ENCODE results near the gene GPX4.
A peak's percentile ranks its signal among the peaks of the same experiment; 100 is the strongest.
"Not testable (repeated sequence)": the region's sequence is repeated elsewhere in the genome, so short reads cannot be mapped to it uniquely, and the experiment has no call there.

GPX4 gene

DNA sequence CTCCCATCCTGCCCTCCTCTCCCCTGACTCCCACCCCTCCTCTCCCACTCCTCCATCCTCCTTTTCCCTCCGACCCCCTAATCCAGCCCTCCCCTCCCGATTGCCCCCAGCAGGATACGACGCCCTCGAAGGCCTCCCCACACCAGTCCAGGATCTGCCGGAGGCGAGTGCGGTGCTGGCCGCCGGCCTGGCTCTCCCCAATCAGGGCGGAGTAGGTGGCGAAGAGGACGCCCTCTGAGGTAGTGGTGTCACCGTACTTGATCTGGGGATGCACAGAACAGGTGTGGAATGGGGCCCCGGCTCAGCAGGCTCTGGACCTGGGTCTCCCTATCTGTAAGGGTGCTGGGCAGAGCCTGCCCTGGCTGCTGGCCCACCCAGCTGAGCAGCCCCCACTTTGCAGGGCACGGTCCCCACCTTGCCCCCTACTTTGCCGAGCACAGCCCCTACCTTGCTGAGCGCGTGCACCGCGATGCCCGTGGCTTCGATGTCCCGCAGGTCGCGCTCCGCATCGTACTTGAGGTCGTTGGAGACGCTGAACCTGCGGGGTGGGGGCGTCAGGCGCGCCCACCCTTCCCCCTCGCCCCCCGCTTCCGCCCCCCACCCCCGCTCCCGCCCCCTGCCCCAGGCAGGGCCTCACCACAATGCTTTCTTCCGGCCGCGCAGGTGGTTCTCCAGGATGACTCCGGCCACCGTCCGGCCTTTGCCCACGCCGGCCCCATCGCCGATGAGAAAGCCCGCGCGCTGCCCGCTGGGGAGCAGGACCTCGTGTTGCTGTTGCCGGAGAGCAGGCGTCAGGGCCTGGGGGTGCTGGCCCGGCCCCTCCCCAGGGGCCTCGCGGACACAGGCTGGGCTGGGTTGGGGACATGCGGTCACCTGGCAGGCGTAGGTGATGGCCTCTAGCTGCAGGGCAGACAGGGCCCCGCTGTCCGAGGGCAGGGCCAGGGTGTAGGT, 18.5 kb downstream of the GPX4 start:
- no peak for TF ChIP-seq Cebpa-rat (IDR thresholded peaks at IDR 0.05)
- Histone ChIP-seq H3K4me3 (no peak overlapping the region), H3K36me3 (peaks cover 99% of the 10 kb centered on the region), H3K9me3 (no peaks in the 10 kb centered on the region), H3K9ac (no peak overlapping the region), H4K20me1 (peaks cover 43% of the 10 kb centered on the region), H3K27me3 (no peaks in the 10 kb centered on the region), H3K4me2 (no peak overlapping the region), H3K4me1 (peaks cover 19% of the 10 kb centered on the region), H3K27ac (no peak overlapping the region)

DNA sequence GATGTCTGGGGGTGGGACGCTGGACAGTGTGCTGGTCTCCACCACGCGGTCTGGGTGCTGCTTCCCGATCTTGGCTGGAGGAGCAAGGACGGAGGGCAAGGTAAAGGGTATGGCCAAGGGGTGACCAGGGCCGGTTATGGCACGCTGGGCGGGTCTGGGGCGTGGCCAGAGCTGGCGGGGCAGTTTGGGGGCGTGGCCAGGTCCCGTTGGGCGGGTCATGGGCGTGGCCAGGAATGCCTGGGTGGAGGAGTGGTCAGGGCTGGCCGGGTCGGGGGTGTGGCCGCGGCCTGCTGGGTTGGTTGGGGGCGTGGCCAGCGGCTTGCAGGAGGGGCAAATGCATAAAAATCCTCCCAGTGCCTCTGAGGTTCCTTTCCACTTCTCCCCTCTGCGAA, 19.2 kb downstream of the GPX4 start:
- H3K27me3 ChIP-seq: no peaks in the 10 kb centered on the region
- H3K27ac ChIP-seq: no peak overlapping the region
- no peak overlapping the region for H3K4me2 ChIP-seq
- H3K4me3 ChIP-seq: no peak overlapping the region
- H3K9me3 ChIP-seq: no peaks in the 10 kb centered on the region
- peaks cover 49% of the 10 kb centered on the region for H4K20me1 ChIP-seq
- H3K4me1 ChIP-seq: peaks cover 19% of the 10 kb centered on the region
- peaks cover 99% of the 10 kb centered on the region for H3K36me3 ChIP-seq
- TF ChIP-seq Cebpa-rat (IDR thresholded peaks at IDR 0.05): no peak
- H3K9ac ChIP-seq: no peak overlapping the region

DNA sequence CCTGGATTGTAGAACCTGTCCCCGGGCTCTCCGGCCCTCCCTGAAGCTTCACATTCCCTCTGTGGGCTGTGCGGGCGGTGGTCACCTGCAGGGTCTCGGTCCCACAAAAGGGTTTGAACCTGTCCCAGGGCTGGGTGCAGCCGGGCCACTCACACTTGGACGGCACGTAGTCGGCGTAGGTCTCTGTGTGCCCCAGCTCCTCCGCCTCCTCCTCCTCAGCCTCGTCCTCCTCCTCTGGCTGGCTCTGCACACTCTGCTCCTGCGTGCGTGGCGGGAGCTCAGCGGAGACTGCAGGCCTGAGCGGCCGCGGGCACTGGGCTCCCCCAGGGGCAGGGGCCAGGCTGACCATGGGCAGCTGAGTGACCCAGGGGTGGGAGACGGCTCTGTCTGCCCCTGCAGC, 19.6 kb downstream of the GPX4 start:
- Histone ChIP-seq H4K20me1 (peaks cover 53% of the 10 kb centered on the region), H3K4me2 (no peak overlapping the region), H3K27me3 (no peaks in the 10 kb centered on the region), H3K4me1 (peaks cover 19% of the 10 kb centered on the region), H3K4me3 (no peak overlapping the region), H3K9me3 (no peaks in the 10 kb centered on the region), H3K27ac (peak overlapping the region; percentile 22; the same call in 1 of the 2 replicates), H3K36me3 (peaks cover 97% of the 10 kb centered on the region), H3K9ac (no peak overlapping the region)
- TF ChIP-seq Cebpa-rat (IDR thresholded peaks at IDR 0.05): no peak

DNA sequence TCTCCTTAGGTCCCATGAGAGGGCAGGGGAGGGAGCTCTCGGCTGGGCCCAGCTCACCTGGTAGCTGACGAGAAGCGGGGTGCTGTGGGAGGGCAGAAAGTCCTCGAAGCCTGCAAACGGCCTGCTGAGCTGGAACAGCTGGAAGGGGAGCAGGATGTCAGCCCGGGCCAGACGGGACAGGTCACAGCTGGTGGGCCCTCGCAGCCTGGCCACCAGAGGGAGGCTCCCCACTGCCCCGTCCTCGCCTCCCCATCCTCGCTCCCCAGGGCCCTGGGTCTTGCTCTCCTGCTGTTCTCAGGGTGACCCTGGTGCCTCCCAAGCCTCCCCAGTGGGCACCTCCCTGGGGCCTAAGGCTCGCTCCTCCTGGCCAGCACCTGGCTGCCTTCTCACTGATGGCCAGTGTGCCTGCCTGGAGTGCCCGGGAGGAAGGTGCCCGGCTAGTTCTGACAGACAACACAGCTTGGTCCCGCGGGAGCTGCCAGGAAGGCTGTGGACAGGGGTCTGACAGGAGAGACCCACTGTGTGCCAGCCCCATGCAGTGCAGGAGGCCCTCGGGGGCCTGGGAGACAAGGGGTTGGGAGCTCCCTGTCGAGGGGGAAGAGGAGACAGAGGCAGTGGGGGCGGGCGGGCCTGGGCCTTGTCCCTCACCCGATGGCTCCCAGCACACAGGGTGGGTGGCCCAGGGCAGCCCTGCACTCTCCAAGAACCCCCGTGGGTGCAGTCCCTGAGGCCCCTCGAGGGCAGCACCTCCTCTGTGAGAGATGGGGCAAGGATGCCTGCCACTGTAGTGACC, 20.3 kb downstream of the GPX4 start:
- H3K9me3 ChIP-seq: no peaks in the 10 kb centered on the region
- no peaks in the 10 kb centered on the region for H3K27me3 ChIP-seq
- H3K4me1 ChIP-seq: peaks cover 19% of the 10 kb centered on the region
- peak overlapping the region; percentile 22; the same call in 1 of the 2 replicates for H3K27ac ChIP-seq
- TF ChIP-seq Cebpa-rat (IDR thresholded peaks at IDR 0.05): no peak
- H3K4me2 ChIP-seq: no peak overlapping the region
- no peak overlapping the region for H3K9ac ChIP-seq
- H4K20me1 ChIP-seq: peaks cover 59% of the 10 kb centered on the region
- H3K4me3 ChIP-seq: no peak overlapping the region
- peaks cover 90% of the 10 kb centered on the region for H3K36me3 ChIP-seq

DNA sequence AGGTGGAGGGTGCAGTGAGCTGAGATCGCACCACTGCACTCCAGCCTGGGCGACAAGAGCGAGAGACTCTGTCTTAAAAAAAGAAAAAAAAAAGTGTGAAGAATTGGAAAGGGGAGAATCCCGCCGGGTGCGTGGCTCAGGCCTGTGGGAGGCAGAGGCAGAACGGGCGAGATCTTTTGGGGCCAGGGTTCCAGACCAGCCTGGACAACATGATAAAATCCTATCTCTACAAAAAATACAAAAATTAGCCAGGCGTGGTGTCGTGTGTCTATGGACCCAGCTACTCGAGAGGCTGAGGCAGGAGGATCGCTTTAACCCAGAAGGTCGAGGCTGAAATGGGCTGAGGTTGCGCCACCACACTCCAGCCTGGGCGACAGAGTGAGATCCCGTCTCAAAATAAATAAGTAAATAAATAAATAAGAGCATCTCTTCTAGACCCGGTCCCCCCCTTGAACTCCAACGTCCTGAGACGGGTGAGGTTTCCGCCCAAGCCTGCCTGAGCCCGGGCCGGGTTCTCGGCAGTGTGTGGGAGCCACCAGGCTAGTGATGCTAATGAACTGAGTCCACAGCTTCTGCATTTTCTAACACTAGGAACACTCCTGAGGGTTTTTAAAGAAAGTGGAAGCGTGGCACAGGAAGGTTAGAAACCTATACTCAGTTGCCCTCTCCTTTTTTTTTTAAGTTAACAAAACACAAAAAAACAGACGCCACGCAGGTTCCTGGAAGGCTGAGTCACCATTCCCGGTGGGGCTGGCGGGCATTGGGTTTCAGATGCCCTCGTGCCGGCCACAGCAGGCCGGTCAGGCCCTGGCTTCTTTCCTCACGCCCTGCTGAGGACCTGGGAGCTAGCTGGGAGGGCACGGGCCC, 22.0 kb downstream of the GPX4 start:
- H3K4me3 ChIP-seq: no peak overlapping the region
- peak overlapping the region; percentile 50 for H3K9ac ChIP-seq
- H4K20me1 ChIP-seq: peaks cover 77% of the 10 kb centered on the region
- H3K36me3 ChIP-seq: peaks cover 84% of the 10 kb centered on the region
- H3K27ac ChIP-seq: peak overlapping the region; percentile 64
- no peaks in the 10 kb centered on the region for H3K9me3 ChIP-seq
- no peak for TF ChIP-seq Cebpa-rat (IDR thresholded peaks at IDR 0.05)
- peak overlapping the region; percentile 57 for H3K4me2 ChIP-seq
- H3K4me1 ChIP-seq: peaks cover 35% of the 10 kb centered on the region
- H3K27me3 ChIP-seq: no peaks in the 10 kb centered on the region

DNA sequence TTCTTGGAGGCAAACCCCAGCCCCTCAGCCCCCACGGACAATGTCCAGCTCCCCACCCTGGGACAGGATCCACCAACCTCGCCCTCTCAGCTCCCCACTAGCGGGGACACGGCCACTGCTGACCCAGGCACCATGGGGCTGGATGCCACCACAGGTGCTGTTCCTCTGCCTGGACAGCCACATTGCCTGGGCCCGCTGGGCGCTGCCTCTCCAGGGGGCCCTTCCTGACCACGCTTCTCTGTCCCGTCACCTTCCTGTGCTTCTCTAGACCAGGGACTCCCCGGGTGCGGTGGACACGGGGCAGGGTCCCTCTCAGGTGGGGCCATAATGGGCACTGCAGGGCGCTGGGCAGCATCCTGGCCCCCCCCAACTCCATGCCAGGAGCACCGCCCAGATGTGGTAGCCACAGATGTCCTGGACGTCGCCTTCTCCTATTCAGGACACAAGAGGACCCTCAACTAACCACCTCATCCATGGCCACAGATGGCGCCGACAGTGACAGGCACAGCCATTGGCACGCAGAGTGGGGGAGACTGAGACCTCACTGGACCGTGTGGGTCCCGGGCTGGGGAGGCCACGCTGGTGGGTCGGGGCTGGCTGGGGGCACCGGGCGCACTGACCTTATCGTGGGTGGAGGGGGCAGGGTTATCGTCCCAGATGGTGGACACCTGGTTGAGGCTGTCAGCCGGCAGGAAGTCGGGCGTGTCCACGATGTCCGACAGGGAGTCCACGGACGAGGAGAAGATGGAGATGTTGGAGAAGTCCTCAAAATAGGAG, 23.4 kb downstream of the GPX4 start:
- Histone ChIP-seq H4K20me1 (peaks cover 90% of the 10 kb centered on the region), H3K4me2 (no peak overlapping the region), H3K9ac (peak overlapping the region; percentile 50; the same call in 1 of the 2 replicates), H3K9me3 (no peaks in the 10 kb centered on the region), H3K4me1 (peaks cover 45% of the 10 kb centered on the region), H3K27ac (peak overlapping the region; percentile 64; the same call in 1 of the 2 replicates), H3K27me3 (no peaks in the 10 kb centered on the region), H3K36me3 (peaks cover 70% of the 10 kb centered on the region), H3K4me3 (no peak overlapping the region)
- TF ChIP-seq Cebpa-rat (IDR thresholded peaks at IDR 0.05): no peak

DNA sequence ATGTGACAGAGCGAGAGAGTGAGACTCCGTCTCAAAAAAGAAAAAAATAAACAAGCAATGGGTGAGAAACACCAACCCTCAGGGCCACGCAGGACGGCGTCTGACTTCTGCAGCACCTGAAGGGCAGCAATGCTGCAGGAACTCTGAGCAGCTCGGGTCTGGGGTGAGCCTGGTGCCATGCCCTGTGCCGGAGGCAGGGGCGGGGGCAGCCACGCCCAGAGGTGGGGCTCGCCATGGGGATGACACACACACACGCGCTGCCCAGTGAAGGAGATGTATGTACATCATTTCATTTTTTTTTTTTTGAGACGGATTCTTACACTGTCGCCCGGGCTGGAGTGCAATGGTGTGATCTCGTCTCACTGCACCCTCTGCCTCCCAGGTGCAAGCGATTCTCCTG, 24.3 kb downstream of the GPX4 start:
- Histone ChIP-seq H3K4me1 (peaks cover 55% of the 10 kb centered on the region), H4K20me1 (peaks cover 93% of the 10 kb centered on the region), H3K27me3 (no peaks in the 10 kb centered on the region), H3K4me2 (no peak overlapping the region), H3K36me3 (peaks cover 62% of the 10 kb centered on the region), H3K9ac (no peak overlapping the region), H3K9me3 (no peaks in the 10 kb centered on the region), H3K4me3 (no peak overlapping the region), H3K27ac (no peak overlapping the region)
- no peak for TF ChIP-seq Cebpa-rat (IDR thresholded peaks at IDR 0.05)

DNA sequence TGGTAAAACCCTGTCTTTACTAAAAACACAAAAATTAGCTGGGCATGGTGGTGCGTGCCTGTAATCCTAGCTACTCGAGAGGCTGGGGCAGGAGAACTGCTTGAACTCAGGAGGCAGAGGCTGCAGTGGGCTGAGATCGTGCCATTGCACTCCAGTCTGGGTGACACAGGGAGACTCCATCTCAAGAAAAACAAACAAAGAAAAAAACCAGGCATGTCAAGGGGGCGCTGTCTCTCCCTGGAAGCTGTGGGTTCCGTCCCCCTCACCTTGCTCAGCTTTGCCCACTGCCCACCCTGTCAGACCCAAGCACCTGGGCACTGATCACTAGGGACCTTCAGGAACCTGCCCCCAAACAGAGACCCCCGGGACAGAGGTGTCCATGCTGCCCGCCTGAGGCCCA, 25.3 kb downstream of the GPX4 start:
- not testable (repeated sequence) for H3K27ac ChIP-seq

DNA sequence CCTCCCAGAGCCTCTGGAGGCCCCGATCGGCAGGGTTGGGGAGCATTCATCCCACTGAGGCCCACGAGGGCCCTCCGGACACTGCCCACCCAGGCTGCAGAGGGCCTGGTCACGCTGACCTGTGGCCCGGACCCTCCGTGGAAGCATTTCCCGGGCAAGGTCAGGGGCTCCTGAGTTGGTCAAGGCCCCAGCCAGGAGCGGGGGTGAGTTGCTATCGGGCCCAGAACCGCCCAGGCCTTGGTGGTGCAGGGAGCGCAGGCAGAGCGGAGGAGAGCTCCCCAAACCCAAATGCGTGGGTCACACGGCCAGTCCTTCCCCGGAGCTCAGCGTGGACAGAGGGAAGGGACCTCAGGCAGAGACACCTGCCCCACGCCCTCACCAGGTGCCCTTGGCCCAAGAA, 25.7 kb downstream of the GPX4 start:
- H3K4me1 ChIP-seq: peaks cover 68% of the 10 kb centered on the region
- H4K20me1 ChIP-seq: peaks cover 92% of the 10 kb centered on the region
- H3K36me3 ChIP-seq: peaks cover 54% of the 10 kb centered on the region
- no peak overlapping the region for H3K4me3 ChIP-seq
- H3K4me2 ChIP-seq: peak overlapping the region; percentile 100; the same call in 1 of the 2 replicates
- H3K27ac ChIP-seq: no peak overlapping the region
- no peak overlapping the region for H3K9ac ChIP-seq
- H3K27me3 ChIP-seq: no peaks in the 10 kb centered on the region
- H3K9me3 ChIP-seq: no peaks in the 10 kb centered on the region
- TF ChIP-seq Cebpa-rat (IDR thresholded peaks at IDR 0.05): no peak

More for the DNA sequence above, 25.3 kb downstream of the GPX4 start:
- Histone ChIP-seq H3K4me1 (peaks cover 64% of the 10 kb centered on the region), H4K20me1 (peaks cover 93% of the 10 kb centered on the region), H3K36me3 (peaks cover 56% of the 10 kb centered on the region)
- not testable (repeated sequence) for H3K4me2 ChIP-seq, H3K4me3 ChIP-seq, H3K9ac ChIP-seq, H3K27me3 ChIP-seq, H3K9me3 ChIP-seq
